Astrocyte (in vitro differentiated cells and primary cell): ENCODE results near the gene SMIM14. TPM values are rescaled to one million over a fixed set of nuclear protein-coding genes. Genes with fewer than 3 reads are reported as not detected.

Experiments
- DNase-seq: peaks from one replicate; pipeline ENCODE4 v3.0.0-alpha.2; 2010; ENCODE audit warnings: low read depth
- FAIRE-seq: peaks from 2 replicates; lab custom pipeline; 2011; peaks lifted over from hg19 to GRCh38; lab: Jason Lieb, UNC
- H2AFZ ChIP-seq: 2 replicates; pipeline ENCODE4 v1.6.0; 2012; ENCODE audit warnings: low read depth, low read length, inconsistent platforms
- H3K27ac ChIP-seq: 2 replicates; pipeline ENCODE4 v1.5.1; 2011; ENCODE audit warnings: low read depth, low read length, inconsistent platforms
- H3K27me3 ChIP-seq: 2 replicates; pipeline ENCODE4 v1.6.0; 2011; ENCODE audit warnings: low read length, inconsistent platforms; ENCODE audit not compliant: insufficient read depth
- H3K36me3 ChIP-seq: 2 replicates; pipeline ENCODE4 v1.5.1; 2011; ENCODE audit warnings: low read length, inconsistent platforms; ENCODE audit not compliant: insufficient read depth
- H3K4me1 ChIP-seq: 2 replicates; pipeline ENCODE4 v1.5.1; 2011; ENCODE audit warnings: low read length, inconsistent platforms; ENCODE audit not compliant: insufficient read depth
- H3K4me2 ChIP-seq: 2 replicates; pipeline ENCODE4 v1.6.0; 2012; ENCODE audit warnings: low read length, inconsistent platforms
- H3K4me3 ChIP-seq: 2 replicates; pipeline ENCODE4 v1.5.1; 2011; ENCODE audit warnings: low read depth, mild to moderate bottlenecking, low read length, inconsistent platforms; ENCODE audit not compliant: insufficient read depth
- H3K79me2 ChIP-seq: 2 replicates; pipeline ENCODE4 v1.6.0; 2012; ENCODE audit warnings: mild to moderate bottlenecking, low read length, inconsistent platforms; ENCODE audit not compliant: insufficient read depth
- H3K9ac ChIP-seq: 2 replicates; pipeline ENCODE4 v1.6.0; 2012; ENCODE audit warnings: mild to moderate bottlenecking, low read length, inconsistent platforms
- H3K9me3 ChIP-seq: 2 replicates; pipeline ENCODE4 v1.5.1; 2012; ENCODE audit warnings: low read depth, mild to moderate bottlenecking, low read length, inconsistent platforms; ENCODE audit not compliant: insufficient read depth
- H4K20me1 ChIP-seq: 2 replicates; pipeline ENCODE4 v1.6.0; 2012; ENCODE audit warnings: low read length, inconsistent platforms; ENCODE audit not compliant: insufficient read depth
- H3K27ac Mint-ChIP-seq: one replicate; pipeline ENCODE4 v1.8.0; 2021; ENCODE audit warnings: mild to moderate bottlenecking, mixed read lengths; ENCODE audit not compliant: unreplicated experiment
- H3K27me3 Mint-ChIP-seq: one replicate; pipeline ENCODE4 v1.8.0; 2021; ENCODE audit warnings: low read depth, mixed read lengths; ENCODE audit not compliant: unreplicated experiment
- H3K36me3 Mint-ChIP-seq: one replicate; pipeline ENCODE4 v1.8.0; 2021; ENCODE audit warnings: low read depth, mixed read lengths; ENCODE audit not compliant: unreplicated experiment
- H3K4me1 Mint-ChIP-seq: one replicate; pipeline ENCODE4 v1.8.0; 2021; ENCODE audit warnings: low read depth, mixed read lengths; ENCODE audit not compliant: unreplicated experiment
- H3K4me3 Mint-ChIP-seq: one replicate; pipeline ENCODE4 v1.8.0; 2021; ENCODE audit warnings: mild to moderate bottlenecking, moderate library complexity, mixed read lengths; ENCODE audit not compliant: unreplicated experiment
- H3K9me3 Mint-ChIP-seq: one replicate; pipeline ENCODE4 v1.8.0; 2021; ENCODE audit warnings: mild to moderate bottlenecking, mixed read lengths; ENCODE audit not compliant: unreplicated experiment
- EZH2 ChIP-seq: IDR thresholded peaks from 2 replicates; pipeline ENCODE4 v1.6.1; 2012; ENCODE audit warnings: mild to moderate bottlenecking, low read length, inconsistent platforms; ENCODE audit not compliant: insufficient read depth
- total RNA-seq: library from RNA; stranded (reverse); gene quantifications from 2 replicates; pipeline ENCODE4 v1.2.1, GENCODE V29; 2021
- TF ChIP-seq, protein P1 (sequence below): IDR thresholded peaks from 2 replicates; pipeline ENCODE4 v1.5.1; 2011; ENCODE audit warnings: low read depth, mild to moderate bottlenecking, inconsistent platforms, low read length, moderate library complexity; ENCODE audit not compliant: insufficient read depth

The SMIM14 gene
- total RNA-seq, 1 donor from 2014 or later: 28.3 TPM

- Histone ChIP-seq H3K4me3 (no peak overlapping the region), H3K27ac (no peak overlapping the region), H3K9ac (no peak overlapping the region), H3K27me3 (no peaks in the 10 kb centered on the region), H4K20me1 (no peaks in the 10 kb centered on the region), H3K4me2 (no peak overlapping the region), H3K36me3 (no peaks in the 10 kb centered on the region), H3K4me1 (peaks cover 3% of the 10 kb centered on the region), H2AFZ (no peak overlapping the region), H3K9me3 (peaks cover 5% of the 10 kb centered on the region), H3K79me2 (peaks cover 2% of the 10 kb centered on the region)
- Mint-ChIP-seq H3K9me3 (peaks cover 13% of the 10 kb centered on the region), H3K27ac (no peak overlapping the region), H3K4me1 (peaks cover 6% of the 10 kb centered on the region), H3K4me3 (no peak overlapping the region), H3K36me3 (peaks cover 31% of the 10 kb centered on the region), H3K27me3 (no peaks in the 10 kb centered on the region)
- FAIRE-seq (no peak), DNase-seq (no peak)
- TF ChIP-seq EZH2: no peak
- TF ChIP-seq, protein P1, sequence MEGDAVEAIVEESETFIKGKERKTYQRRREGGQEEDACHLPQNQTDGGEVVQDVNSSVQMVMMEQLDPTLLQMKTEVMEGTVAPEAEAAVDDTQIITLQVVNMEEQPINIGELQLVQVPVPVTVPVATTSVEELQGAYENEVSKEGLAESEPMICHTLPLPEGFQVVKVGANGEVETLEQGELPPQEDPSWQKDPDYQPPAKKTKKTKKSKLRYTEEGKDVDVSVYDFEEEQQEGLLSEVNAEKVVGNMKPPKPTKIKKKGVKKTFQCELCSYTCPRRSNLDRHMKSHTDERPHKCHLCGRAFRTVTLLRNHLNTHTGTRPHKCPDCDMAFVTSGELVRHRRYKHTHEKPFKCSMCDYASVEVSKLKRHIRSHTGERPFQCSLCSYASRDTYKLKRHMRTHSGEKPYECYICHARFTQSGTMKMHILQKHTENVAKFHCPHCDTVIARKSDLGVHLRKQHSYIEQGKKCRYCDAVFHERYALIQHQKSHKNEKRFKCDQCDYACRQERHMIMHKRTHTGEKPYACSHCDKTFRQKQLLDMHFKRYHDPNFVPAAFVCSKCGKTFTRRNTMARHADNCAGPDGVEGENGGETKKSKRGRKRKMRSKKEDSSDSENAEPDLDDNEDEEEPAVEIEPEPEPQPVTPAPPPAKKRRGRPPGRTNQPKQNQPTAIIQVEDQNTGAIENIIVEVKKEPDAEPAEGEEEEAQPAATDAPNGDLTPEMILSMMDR: no peak
These were observed 75.3 kb downstream of the SMIM14 start for GRCh38 chr4:39563346-39563847.

DNA sequence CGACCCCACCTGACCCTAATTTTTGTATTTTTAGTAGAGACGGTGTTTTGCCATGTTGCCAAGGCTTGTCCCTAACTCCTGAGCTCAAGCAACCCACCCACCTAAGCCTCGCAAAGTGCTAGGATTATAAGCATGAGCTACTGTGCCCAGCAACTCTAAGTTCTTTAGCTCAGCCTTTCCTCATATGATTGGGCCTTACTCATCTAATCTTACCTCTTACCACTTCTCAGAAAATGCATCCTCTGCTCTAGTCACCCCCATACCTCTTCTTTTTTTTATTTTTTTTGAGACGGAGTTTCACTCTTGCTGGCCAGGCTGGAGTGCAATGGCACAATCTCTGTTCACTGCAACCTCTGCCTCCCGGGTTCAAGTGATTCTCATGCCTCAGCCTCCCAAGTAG is 75.9 kb downstream of the SMIM14 start:
- Mint-ChIP-seq H3K27ac (no peak overlapping the region), H3K36me3 (peaks cover 30% of the 10 kb centered on the region), H3K9me3 (peaks cover 13% of the 10 kb centered on the region), H3K27me3 (no peaks in the 10 kb centered on the region), H3K4me3 (no peak overlapping the region), H3K4me1 (peaks cover 10% of the 10 kb centered on the region)
- FAIRE-seq: no peak
- Histone ChIP-seq H3K9ac (no peak overlapping the region), H3K36me3 (no peaks in the 10 kb centered on the region), H3K79me2 (peaks cover 2% of the 10 kb centered on the region), H3K4me1 (peaks cover 3% of the 10 kb centered on the region), H4K20me1 (no peaks in the 10 kb centered on the region), H2AFZ (no peak overlapping the region), H3K4me2 (no peak overlapping the region), H3K27ac (no peak overlapping the region), H3K4me3 (no peak overlapping the region), H3K27me3 (no peaks in the 10 kb centered on the region), H3K9me3 (peaks cover 5% of the 10 kb centered on the region)
- no peak for TF ChIP-seq EZH2
- TF ChIP-seq, protein P1: no peak
- DNase-seq: no peak

- Mint-ChIP-seq H3K4me1 (peaks cover 6% of the 10 kb centered on the region), H3K4me3 (no peak overlapping the region), H3K36me3 (peaks cover 21% of the 10 kb centered on the region), H3K9me3 (peaks cover 2% of the 10 kb centered on the region), H3K27ac (no peak overlapping the region), H3K27me3 (no peaks in the 10 kb centered on the region)
- no peaks in the 10 kb centered on the region for H3K9me3 ChIP-seq
- H3K4me2 ChIP-seq: no peak overlapping the region
- no peaks in the 10 kb centered on the region for H3K4me1 ChIP-seq
- no peaks in the 10 kb centered on the region for H4K20me1 ChIP-seq
- no peaks in the 10 kb centered on the region for H3K79me2 ChIP-seq
- no peak overlapping the region for H3K4me3 ChIP-seq
- H3K9ac ChIP-seq: no peak overlapping the region
- no peak for TF ChIP-seq EZH2
- TF ChIP-seq, protein P1: no peak
- DNase-seq (no peak), FAIRE-seq (no peak)
- no peaks in the 10 kb centered on the region for H3K27me3 ChIP-seq
- no peak overlapping the region for H2AFZ ChIP-seq
- H3K36me3 ChIP-seq: no peaks in the 10 kb centered on the region
- no peak overlapping the region for H3K27ac ChIP-seq
These were observed 79.0 kb downstream of the SMIM14 start for GRCh38 chr4:39559626-39560025.
